ENCODE data around the gene TMEM201. TPM values are rescaled to one million over a fixed set of nuclear protein-coding genes. Genes with fewer than 3 reads are reported as not detected.
A peak's percentile ranks its signal among the peaks of the same experiment; 100 is the strongest.

The TMEM201 gene
- total and polyA plus RNA-seq, 2 of the 13 experiments (the other 11 are each of a cell fraction or from before 2014, with no cell fraction given), result 1.5 to 8.2 TPM

DNA sequence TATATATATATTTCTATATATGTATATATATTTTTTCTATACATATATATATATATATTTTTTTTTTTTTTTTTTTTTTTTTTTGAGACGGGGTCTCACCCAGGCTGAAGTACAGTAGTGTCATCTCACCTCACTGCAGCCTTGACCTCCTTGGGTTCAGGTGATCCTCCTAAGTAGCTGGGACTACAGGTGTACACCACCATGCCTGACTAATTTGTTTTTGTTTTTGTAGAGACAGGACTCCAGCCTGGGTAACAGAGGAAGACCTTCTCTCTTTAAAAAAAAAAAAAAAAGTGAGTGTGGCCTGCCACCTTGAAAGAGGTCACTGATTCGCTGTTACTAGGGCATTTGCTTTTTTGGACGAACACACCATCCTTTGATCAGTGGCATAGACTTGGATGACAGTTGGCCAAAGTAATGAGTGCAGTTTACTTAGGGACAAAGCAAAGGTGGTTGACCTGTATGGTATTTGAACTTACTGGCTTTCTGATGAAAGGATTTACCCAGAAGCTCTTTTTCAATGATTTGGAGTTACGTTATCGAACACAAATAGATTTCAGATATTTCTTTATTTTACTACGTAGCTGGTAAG lies 38.7 kb upstream of the TMEM201 start (continued):
- TF ChIP-seq ZNF138 (CRISPR knock-in tag; IDR thresholded peaks at IDR 0.05; ENCODE audit: low read depth) (no peak), ZNF143 (CRISPR knock-in tag; IDR thresholded peaks at IDR 0.05) (peak; percentile 78), MAFK (conservative IDR thresholded peaks at IDR 0.05 in 1 of 2, IDR thresholded peaks at IDR 0.05 in 1 of 2; ENCODE audit: low read length in 2 of 2) (no peak), SALL2 (CRISPR knock-in tag; IDR thresholded peaks at IDR 0.05) (0 out of 2 replicates have a peak, but pooled peaks have one; percentile 20), LCORL (IDR thresholded peaks at IDR 0.05) (peak; percentile 97), LCORL (CRISPR knock-in tag; IDR thresholded peaks at IDR 0.05) (peak; percentile 98), TGIF2 (CRISPR knock-in tag; IDR thresholded peaks at IDR 0.05) (peak; percentile 92), NFRKB (IDR thresholded peaks at IDR 0.05) (no peak), AGO1 (IDR thresholded peaks at IDR 0.05; ENCODE audit: low read depth, low read length, poor library complexity, severe bottlenecking) (no peak), ZNF556 (CRISPR knock-in tag; IDR thresholded peaks at IDR 0.05; ENCODE audit: borderline replicate concordance) (peak; percentile 83; the same call in 1 of the 2 replicates)
- TF ChIP-seq, protein P1, sequence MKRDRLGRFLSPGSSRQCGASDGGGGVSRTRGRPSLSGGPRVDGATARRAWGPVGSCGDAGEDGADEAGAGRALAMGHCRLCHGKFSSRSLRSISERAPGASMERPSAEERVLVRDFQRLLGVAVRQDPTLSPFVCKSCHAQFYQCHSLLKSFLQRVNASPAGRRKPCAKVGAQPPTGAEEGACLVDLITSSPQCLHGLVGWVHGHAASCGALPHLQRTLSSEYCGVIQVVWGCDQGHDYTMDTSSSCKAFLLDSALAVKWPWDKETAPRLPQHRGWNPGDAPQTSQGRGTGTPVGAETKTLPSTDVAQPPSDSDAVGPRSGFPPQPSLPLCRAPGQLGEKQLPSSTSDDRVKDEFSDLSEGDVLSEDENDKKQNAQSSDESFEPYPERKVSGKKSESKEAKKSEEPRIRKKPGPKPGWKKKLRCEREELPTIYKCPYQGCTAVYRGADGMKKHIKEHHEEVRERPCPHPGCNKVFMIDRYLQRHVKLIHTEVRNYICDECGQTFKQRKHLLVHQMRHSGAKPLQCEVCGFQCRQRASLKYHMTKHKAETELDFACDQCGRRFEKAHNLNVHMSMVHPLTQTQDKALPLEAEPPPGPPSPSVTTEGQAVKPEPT (CRISPR knock-in tag; IDR thresholded peaks at IDR 0.05; ENCODE audit: low read depth), result no peak
- TF ChIP-seq, protein P2, sequence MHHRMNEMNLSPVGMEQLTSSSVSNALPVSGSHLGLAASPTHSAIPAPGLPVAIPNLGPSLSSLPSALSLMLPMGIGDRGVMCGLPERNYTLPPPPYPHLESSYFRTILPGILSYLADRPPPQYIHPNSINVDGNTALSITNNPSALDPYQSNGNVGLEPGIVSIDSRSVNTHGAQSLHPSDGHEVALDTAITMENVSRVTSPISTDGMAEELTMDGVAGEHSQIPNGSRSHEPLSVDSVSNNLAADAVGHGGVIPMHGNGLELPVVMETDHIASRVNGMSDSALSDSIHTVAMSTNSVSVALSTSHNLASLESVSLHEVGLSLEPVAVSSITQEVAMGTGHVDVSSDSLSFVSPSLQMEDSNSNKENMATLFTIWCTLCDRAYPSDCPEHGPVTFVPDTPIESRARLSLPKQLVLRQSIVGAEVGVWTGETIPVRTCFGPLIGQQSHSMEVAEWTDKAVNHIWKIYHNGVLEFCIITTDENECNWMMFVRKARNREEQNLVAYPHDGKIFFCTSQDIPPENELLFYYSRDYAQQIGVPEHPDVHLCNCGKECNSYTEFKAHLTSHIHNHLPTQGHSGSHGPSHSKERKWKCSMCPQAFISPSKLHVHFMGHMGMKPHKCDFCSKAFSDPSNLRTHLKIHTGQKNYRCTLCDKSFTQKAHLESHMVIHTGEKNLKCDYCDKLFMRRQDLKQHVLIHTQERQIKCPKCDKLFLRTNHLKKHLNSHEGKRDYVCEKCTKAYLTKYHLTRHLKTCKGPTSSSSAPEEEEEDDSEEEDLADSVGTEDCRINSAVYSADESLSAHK (CRISPR knock-in tag; IDR thresholded peaks at IDR 0.05; ENCODE audit: borderline replicate concordance), result no peak
- TF ChIP-seq, protein P3, sequence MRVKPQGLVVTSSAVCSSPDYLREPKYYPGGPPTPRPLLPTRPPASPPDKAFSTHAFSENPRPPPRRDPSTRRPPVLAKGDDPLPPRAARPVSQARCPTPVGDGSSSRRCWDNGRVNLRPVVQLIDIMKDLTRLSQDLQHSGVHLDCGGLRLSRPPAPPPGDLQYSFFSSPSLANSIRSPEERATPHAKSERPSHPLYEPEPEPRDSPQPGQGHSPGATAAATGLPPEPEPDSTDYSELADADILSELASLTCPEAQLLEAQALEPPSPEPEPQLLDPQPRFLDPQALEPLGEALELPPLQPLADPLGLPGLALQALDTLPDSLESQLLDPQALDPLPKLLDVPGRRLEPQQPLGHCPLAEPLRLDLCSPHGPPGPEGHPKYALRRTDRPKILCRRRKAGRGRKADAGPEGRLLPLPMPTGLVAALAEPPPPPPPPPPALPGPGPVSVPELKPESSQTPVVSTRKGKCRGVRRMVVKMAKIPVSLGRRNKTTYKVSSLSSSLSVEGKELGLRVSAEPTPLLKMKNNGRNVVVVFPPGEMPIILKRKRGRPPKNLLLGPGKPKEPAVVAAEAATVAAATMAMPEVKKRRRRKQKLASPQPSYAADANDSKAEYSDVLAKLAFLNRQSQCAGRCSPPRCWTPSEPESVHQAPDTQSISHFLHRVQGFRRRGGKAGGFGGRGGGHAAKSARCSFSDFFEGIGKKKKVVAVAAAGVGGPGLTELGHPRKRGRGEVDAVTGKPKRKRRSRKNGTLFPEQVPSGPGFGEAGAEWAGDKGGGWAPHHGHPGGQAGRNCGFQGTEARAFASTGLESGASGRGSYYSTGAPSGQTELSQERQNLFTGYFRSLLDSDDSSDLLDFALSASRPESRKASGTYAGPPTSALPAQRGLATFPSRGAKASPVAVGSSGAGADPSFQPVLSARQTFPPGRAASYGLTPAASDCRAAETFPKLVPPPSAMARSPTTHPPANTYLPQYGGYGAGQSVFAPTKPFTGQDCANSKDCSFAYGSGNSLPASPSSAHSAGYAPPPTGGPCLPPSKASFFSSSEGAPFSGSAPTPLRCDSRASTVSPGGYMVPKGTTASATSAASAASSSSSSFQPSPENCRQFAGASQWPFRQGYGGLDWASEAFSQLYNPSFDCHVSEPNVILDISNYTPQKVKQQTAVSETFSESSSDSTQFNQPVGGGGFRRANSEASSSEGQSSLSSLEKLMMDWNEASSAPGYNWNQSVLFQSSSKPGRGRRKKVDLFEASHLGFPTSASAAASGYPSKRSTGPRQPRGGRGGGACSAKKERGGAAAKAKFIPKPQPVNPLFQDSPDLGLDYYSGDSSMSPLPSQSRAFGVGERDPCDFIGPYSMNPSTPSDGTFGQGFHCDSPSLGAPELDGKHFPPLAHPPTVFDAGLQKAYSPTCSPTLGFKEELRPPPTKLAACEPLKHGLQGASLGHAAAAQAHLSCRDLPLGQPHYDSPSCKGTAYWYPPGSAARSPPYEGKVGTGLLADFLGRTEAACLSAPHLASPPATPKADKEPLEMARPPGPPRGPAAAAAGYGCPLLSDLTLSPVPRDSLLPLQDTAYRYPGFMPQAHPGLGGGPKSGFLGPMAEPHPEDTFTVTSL (CRISPR knock-in tag; IDR thresholded peaks at IDR 0.05; ENCODE audit: borderline replicate concordance), result peak; percentile 89; the same call in 1 of the 2 replicates
- TF ChIP-seq, protein P4, sequence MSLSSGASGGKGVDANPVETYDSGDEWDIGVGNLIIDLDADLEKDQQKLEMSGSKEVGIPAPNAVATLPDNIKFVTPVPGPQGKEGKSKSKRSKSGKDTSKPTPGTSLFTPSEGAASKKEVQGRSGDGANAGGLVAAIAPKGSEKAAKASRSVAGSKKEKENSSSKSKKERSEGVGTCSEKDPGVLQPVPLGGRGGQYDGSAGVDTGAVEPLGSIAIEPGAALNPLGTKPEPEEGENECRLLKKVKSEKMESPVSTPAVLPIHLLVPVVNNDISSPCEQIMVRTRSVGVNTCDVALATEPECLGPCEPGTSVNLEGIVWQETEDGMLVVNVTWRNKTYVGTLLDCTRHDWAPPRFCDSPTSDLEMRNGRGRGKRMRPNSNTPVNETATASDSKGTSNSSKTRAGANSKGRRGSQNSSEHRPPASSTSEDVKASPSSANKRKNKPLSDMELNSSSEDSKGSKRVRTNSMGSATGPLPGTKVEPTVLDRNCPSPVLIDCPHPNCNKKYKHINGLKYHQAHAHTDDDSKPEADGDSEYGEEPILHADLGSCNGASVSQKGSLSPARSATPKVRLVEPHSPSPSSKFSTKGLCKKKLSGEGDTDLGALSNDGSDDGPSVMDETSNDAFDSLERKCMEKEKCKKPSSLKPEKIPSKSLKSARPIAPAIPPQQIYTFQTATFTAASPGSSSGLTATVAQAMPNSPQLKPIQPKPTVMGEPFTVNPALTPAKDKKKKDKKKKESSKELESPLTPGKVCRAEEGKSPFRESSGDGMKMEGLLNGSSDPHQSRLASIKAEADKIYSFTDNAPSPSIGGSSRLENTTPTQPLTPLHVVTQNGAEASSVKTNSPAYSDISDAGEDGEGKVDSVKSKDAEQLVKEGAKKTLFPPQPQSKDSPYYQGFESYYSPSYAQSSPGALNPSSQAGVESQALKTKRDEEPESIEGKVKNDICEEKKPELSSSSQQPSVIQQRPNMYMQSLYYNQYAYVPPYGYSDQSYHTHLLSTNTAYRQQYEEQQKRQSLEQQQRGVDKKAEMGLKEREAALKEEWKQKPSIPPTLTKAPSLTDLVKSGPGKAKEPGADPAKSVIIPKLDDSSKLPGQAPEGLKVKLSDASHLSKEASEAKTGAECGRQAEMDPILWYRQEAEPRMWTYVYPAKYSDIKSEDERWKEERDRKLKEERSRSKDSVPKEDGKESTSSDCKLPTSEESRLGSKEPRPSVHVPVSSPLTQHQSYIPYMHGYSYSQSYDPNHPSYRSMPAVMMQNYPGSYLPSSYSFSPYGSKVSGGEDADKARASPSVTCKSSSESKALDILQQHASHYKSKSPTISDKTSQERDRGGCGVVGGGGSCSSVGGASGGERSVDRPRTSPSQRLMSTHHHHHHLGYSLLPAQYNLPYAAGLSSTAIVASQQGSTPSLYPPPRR (CRISPR knock-in tag; IDR thresholded peaks at IDR 0.05; ENCODE audit: borderline replicate concordance), result peak; percentile 97
